ENCODE measurements around the gene INSL3.
A peak's percentile ranks its signal among the peaks of the same experiment; 100 is the strongest.

INSL3 gene

DNA sequence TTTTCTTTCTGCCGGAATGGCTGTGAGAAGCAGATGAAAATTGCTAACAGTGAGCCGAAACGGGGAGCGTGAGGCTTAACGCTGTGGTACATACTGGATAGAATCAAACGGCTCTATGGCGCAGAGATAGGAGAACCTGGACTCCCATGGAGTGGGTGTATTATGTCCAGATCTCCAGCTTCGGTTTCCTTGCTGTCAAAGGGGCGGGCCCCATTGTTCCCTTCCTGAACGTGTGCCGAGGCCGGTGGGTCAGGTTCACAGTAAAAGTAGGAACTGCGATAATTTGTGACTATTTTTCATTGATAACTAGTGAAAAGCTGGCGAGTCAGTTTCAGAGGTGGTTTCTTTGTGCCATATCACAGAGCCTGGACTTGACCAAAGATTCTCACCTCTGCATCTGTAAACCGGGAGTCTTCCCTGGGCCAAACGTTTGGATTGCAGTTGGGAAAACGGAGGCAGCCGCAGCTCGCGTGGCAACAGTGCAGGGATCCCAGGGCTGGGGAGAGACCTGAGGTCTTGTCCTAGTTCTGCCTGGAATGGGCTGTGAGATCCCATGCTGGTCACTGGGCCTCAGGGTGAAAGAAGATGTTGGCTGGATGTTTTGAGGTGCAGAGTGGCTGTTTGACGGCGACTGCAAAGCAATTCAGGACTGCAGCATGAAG is 39.1 kb upstream of the INSL3 start:
- no peaks in the 10 kb centered on the region for H3K27me3 ChIP-seq
- peaks cover 53% of the 10 kb centered on the region for H3K36me3 ChIP-seq
- no peaks in the 10 kb centered on the region for H3K4me1 ChIP-seq
- H3K9me3 ChIP-seq = no peaks in the 10 kb centered on the region
- H3K4me3 ChIP-seq (ENCODE audit: low read depth, low read length) = peak overlapping the region; percentile 81
- TF ChIP-seq, protein P1, sequence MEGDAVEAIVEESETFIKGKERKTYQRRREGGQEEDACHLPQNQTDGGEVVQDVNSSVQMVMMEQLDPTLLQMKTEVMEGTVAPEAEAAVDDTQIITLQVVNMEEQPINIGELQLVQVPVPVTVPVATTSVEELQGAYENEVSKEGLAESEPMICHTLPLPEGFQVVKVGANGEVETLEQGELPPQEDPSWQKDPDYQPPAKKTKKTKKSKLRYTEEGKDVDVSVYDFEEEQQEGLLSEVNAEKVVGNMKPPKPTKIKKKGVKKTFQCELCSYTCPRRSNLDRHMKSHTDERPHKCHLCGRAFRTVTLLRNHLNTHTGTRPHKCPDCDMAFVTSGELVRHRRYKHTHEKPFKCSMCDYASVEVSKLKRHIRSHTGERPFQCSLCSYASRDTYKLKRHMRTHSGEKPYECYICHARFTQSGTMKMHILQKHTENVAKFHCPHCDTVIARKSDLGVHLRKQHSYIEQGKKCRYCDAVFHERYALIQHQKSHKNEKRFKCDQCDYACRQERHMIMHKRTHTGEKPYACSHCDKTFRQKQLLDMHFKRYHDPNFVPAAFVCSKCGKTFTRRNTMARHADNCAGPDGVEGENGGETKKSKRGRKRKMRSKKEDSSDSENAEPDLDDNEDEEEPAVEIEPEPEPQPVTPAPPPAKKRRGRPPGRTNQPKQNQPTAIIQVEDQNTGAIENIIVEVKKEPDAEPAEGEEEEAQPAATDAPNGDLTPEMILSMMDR (IDR thresholded peaks at IDR 0.05; ENCODE audit: low read depth, low read length) = no peak
- DNase-seq = no peak

DNA sequence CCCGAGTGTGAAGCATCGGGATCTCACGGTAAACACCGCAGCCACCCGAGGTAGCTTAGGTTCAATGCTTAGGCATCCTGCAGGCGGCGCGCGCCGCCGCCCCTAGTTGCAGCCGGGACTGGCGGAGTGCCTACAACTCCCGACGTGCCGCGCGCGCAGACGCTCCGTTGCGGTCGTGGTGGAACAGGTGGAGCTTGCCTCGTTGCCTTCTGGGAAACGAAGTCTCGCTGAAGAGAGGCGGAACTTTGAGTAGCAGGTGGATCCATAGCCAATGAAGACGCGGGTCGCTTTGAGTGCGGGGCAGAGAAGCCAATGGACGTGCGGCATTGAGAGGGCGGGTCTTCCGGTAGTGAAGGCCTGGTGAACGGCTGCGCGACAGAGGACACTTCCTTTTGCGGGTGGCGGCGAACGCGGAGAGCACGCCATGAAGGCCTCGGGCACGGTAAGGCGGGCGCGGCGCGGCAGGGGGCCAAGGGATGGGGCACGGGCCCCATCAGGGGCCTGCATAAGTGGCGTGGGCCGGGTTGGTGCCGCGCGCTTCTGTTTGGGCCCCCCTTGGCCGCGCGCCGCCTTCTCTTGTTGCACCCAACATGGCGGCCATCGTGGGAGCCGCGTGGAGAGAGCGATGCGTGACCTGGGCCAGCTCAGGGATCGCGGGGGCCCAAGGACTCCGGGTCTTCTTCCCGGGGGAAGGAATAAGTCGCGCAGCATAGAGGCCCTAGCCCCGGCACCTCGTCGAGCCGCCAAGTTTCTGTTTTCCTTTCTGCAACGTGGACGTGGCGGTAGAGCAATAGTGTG is 38.4 kb upstream of the INSL3 start, which contains the start of gene RPL18A:
Gene RPL18A, plus strand, starts transcription at position 378 of the 798 bp plus-strand sequence. Its CDS starts 47 bp downstream, at position 425.
- peaks cover 48% of the 10 kb centered on the region for H3K36me3 ChIP-seq

DNA sequence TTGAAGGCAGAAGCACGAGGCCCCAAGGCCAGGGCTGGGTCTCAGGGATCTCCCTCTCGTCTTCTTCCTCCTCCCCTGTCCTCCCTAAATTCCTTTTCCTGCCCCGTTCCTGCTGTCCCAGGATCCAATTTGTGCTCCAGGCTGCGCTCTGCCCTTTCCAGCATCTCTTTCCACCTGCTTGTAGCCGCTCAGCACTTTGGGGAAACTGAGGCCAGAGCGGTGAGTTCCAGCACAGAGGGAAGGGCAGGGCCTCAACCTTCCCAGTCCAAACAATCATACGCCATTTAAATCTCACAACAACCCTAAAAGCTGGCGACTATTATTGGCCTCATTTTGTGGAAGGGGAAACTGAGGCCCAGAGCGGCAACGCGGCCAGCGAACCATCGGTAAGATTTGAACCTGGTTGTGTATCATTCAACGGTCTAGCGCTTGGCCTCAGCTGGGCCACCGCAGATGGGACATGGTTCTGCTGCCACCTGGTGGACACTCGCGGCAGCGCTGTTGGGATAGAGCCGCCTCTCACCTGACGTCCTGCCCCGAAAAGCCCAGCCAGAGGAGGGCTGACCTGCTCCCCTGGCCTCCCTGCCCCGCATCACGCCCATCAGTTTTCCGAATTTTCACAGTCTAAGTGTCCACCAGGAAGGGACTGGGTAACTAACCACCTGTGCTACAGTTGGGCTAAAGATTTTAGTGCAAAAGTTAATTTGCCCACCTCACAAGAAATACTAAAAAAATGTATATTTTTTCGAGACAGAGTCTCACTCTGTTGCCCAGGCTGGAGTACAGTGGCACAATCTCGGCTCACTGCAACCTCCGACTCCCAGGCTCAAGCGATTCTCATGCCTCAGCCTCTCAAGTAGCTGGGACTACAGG is 34.2 kb upstream of the INSL3 start:
- Histone ChIP-seq H3K4me1 (no peaks in the 10 kb centered on the region), H3K9me3 (no peaks in the 10 kb centered on the region), H3K4me3 (ENCODE audit: low read depth, low read length) (no peak overlapping the region), H3K27me3 (no peaks in the 10 kb centered on the region), H3K36me3 (peaks cover 8% of the 10 kb centered on the region)
- DNase-seq = peak; percentile 86
- TF ChIP-seq, protein P1 (IDR thresholded peaks at IDR 0.05; ENCODE audit: low read depth, low read length) = peak; percentile 97

More for the DNA sequence above, 38.4 kb upstream of the INSL3 start, which contains the start of gene RPL18A:
- Histone ChIP-seq H3K27me3 (no peaks in the 10 kb centered on the region), H3K4me3 (ENCODE audit: low read depth, low read length) (peak within 1 kb of the TSS; percentile 81), H3K9me3 (no peaks in the 10 kb centered on the region), H3K4me1 (no peaks in the 10 kb centered on the region)
- TF ChIP-seq, protein P1 (IDR thresholded peaks at IDR 0.05; ENCODE audit: low read depth, low read length) = peak; percentile 87
- peak; percentile 99 for DNase-seq

GRCh38 chr19:17854061-17854460 is 32.7 kb upstream of the INSL3 start:
- TF ChIP-seq, protein P1 (IDR thresholded peaks at IDR 0.05; ENCODE audit: low read depth, low read length) = no peak
- no peaks in the 10 kb centered on the region for H3K9me3 ChIP-seq
- no peaks in the 10 kb centered on the region for H3K4me1 ChIP-seq
- no peaks in the 10 kb centered on the region for H3K27me3 ChIP-seq
- no peaks in the 10 kb centered on the region for H3K36me3 ChIP-seq
- no peak overlapping the region for H3K4me3 ChIP-seq (ENCODE audit: low read depth, low read length)
- DNase-seq = no peak

DNA sequence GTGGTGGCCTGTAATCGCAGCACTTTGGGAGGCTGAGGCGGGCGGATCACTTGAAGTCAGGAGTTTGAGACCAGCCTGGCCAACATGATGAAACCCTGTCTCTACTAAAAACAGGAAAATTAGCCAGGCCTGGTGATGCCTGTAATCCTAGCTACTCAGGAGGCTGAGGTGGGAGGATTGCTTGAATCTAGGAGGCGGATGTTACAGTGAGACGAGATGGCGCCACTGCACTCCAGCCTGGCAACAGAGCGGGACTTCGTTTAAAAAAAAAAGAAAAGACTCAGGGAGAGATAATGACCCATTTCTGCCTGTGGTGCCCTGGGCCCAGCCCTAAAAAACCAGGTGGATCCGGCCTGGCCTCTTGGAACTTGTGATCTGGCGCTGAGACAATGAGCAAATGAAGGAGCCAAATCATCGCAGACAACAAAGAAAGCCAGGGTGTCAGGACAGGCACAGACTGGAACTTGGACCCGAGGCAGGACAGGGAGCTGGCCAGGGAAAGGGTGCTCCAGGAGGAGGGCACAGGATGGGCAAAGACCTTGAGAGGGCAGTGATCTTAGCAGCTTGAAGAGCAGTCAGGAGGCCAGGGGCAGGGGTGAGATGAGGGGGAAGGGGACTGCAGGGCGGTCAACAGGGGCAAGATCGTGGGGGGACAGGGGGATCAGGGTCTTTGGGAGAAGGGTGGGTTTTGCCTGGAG is 27.4 kb upstream of the INSL3 start:
- Histone ChIP-seq H3K4me1 (no peaks in the 10 kb centered on the region), H3K27me3 (no peaks in the 10 kb centered on the region), H3K4me3 (ENCODE audit: low read depth, low read length) (no peak overlapping the region), H3K36me3 (no peaks in the 10 kb centered on the region), H3K9me3 (no peaks in the 10 kb centered on the region)
- no peak for DNase-seq
- TF ChIP-seq, protein P1 (IDR thresholded peaks at IDR 0.05; ENCODE audit: low read depth, low read length) = no peak
